HG03159 (cell line): Measurements from ENCODE around the gene PLCB4.

Source experiments
- ATAC-seq: cut with Tn5 transposase; IDR thresholded peaks from one replicate; pipeline ENCODE4 v1.9.1; 2021; ENCODE audit warnings: mild to moderate bottlenecking, moderate library complexity; ENCODE audit not compliant: unreplicated experiment

Gene PLCB4

GRCh38 chr20:9416421-9416820 is 347.5 kb downstream of the PLCB4 start:
- no peak for ATAC-seq

GRCh38 chr20:9417665-9418064 is 348.8 kb downstream of the PLCB4 start:
- ATAC-seq, result no peak

- ATAC-seq, result no peak
Observed at GRCh38 chr20:9422321-9423057, 353.6 kb downstream of the PLCB4 start.

GRCh38 chr20:9424551-9424950 is 355.7 kb downstream of the PLCB4 start:
- no peak for ATAC-seq

- ATAC-seq, result no peak
Observed at GRCh38 chr20:9427430-9428291, 358.8 kb downstream of the PLCB4 start.

GRCh38 chr20:9428292-9428607 is 359.4 kb downstream of the PLCB4 start:
- no peak for ATAC-seq

- no peak for ATAC-seq
Observed at GRCh38 chr20:9439806-9440205, 370.9 kb downstream of the PLCB4 start.

GRCh38 chr20:9440892-9441291 is 372.0 kb downstream of the PLCB4 start:
- no peak for ATAC-seq

- ATAC-seq, result peak; percentile 78
Observed at GRCh38 chr20:9441948-9442347, 373.1 kb downstream of the PLCB4 start.

GRCh38 chr20:9442858-9443257 is 374.0 kb downstream of the PLCB4 start:
- peak; percentile 90 for ATAC-seq

GRCh38 chr20:9444921-9445320 is 376.0 kb downstream of the PLCB4 start:
- ATAC-seq, result no peak

- ATAC-seq, result no peak
Observed at GRCh38 chr20:9447182-9447581, 378.3 kb downstream of the PLCB4 start.

GRCh38 chr20:9453201-9453600 is 384.3 kb downstream of the PLCB4 start:
- ATAC-seq, result no peak

- no peak for ATAC-seq
Observed at GRCh38 chr20:9454791-9455190, 385.9 kb downstream of the PLCB4 start.

- peak; percentile 53 for ATAC-seq
Observed at GRCh38 chr20:9457136-9457535, 388.2 kb downstream of the PLCB4 start.

GRCh38 chr20:9458138-9458796 is 389.4 kb downstream of the PLCB4 start:
- peak; percentile 56 for ATAC-seq

- ATAC-seq, result no peak
Observed at GRCh38 chr20:9460518-9460917, 391.6 kb downstream of the PLCB4 start.

GRCh38 chr20:9467995-9468394 is 399.1 kb downstream of the PLCB4 start:
- ATAC-seq, result no peak

- ATAC-seq, result no peak
Observed at GRCh38 chr20:9474835-9475415, 406.0 kb downstream of the PLCB4 start.

GRCh38 chr20:9475456-9475855 is 406.6 kb downstream of the PLCB4 start:
- ATAC-seq, result no peak

- ATAC-seq, result no peak
Observed at GRCh38 chr20:9476174-9476573, 407.3 kb downstream of the PLCB4 start.
